ENCODE data around the gene SGPL1.

Gene SGPL1

DNA sequence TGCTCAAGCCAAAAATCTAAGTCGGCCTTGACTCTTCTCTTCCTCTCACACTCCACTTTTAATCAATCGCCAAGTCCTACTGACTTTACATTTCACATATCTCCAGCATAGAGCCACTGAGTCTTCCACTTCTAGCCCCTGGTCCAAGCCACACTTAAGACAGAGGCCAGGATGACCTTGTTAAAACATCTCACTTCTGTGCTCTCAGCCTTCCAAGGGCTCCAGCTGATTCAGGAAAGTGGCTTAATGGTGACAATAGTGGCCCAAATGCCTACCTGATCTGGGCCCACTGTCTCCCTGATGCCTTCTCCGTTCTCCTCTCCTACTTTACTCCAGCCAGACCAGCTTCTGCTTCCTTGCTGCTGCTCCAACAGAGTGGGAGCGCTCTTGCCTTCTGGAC is 35.0 kb upstream of the SGPL1 start:
- in situ Hi-C loops (cut with MboI; ENCODE audit: low sequenced_read_pairs, unreplicated experiment), result no loop called here
- DNase-seq (ENCODE audit: low spot score), result peak; percentile 7
- no peak for TF ChIP-seq CTCF (IDR thresholded peaks at IDR 0.05; ENCODE audit: borderline replicate concordance, control extremely low read depth, extremely low read depth, insufficient read depth, missing control alignments)

GRCh38 chr10:70781461-70782051 is 34.2 kb upstream of the SGPL1 start:
- in situ Hi-C loops (cut with MboI; ENCODE audit: low sequenced_read_pairs, unreplicated experiment), result no loop called here
- DNase-seq (ENCODE audit: low spot score), result peak; percentile 8
- TF ChIP-seq CTCF (IDR thresholded peaks at IDR 0.05; ENCODE audit: borderline replicate concordance, control extremely low read depth, extremely low read depth, insufficient read depth, missing control alignments), result no peak

DNA sequence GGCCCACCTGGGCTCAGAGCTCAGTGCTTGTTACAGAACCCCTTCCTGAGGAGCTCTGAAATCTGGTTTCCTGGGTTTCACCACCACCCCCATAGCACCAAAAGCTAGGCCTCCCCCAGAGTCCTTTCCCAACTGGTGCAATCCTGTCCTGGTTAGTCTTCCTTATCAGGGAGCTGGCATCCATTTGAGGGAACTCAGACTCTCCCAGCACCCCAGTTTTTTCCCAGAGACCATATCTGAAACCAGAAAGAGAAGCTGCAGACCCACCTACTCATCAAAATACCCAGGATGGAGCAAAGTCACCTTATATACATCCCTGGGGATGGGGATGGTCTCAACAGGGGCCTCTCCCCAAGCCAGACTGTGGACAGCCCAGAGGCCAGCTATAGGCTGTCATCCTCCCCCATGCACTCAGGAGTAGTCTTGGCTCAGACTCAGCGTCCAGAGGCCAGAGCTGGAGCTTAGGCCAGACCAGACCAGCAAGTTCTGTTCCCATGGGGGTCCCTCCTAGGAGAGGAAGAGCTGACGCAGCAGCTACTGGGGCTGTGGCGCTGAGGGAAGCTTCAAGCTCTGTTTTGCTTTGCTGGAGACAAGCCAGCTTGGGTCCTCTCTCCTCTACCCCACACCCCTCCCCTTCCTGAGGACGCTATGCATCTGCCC is 33.5 kb upstream of the SGPL1 start:
- DNase-seq (ENCODE audit: low spot score), result peak; percentile 11
- no peak for TF ChIP-seq CTCF (IDR thresholded peaks at IDR 0.05; ENCODE audit: borderline replicate concordance, control extremely low read depth, extremely low read depth, insufficient read depth, missing control alignments)
- in situ Hi-C loops (cut with MboI; ENCODE audit: low sequenced_read_pairs, unreplicated experiment), result no loop called here

- no peak for TF ChIP-seq CTCF (IDR thresholded peaks at IDR 0.05; ENCODE audit: borderline replicate concordance, control extremely low read depth, extremely low read depth, insufficient read depth, missing control alignments)
- in situ Hi-C loops (cut with MboI; ENCODE audit: low sequenced_read_pairs, unreplicated experiment), result no loop called here
Measured at GRCh38 chr10:70782746-70783680, 32.7 kb upstream of the SGPL1 start.

DNA sequence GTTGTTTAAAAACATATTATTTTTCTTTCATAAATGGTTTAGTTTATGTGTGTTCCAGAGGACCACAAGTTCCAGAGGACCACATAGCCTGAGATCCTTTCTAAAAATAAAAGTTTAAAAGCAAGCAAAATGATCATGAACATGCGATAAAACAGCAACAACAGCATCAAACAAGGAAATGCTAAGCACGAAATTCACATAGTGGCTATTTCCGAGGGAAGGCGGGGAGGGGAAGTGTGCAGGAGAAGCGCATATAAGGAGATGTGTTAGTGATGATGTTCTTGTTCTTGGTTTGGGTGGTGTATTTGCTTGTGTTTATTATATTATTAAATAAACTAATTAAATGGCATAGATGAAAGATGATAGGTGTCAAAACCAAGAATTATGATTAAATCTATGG is 31.7 kb upstream of the SGPL1 start:
- TF ChIP-seq CTCF (IDR thresholded peaks at IDR 0.05; ENCODE audit: borderline replicate concordance, control extremely low read depth, extremely low read depth, insufficient read depth, missing control alignments), result no peak
- in situ Hi-C loops (cut with MboI; ENCODE audit: low sequenced_read_pairs, unreplicated experiment), result no loop called here
- DNase-seq (ENCODE audit: low spot score), result no peak

More at GRCh38 chr10:70782746-70783680, 32.7 kb upstream of the SGPL1 start:
- peak; percentile 11 for DNase-seq (ENCODE audit: low spot score)

GRCh38 chr10:70784471-70784870 is 31.3 kb upstream of the SGPL1 start:
- in situ Hi-C loops (cut with MboI; ENCODE audit: low sequenced_read_pairs, unreplicated experiment), result no loop called here
- DNase-seq (ENCODE audit: low spot score), result peak; percentile 7
- TF ChIP-seq CTCF (IDR thresholded peaks at IDR 0.05; ENCODE audit: borderline replicate concordance, control extremely low read depth, extremely low read depth, insufficient read depth, missing control alignments), result no peak
